Lower lobe of right lung (tissue), 2 donors: ENCODE results near the gene ENPP1. TPM values are rescaled to one million over a fixed set of nuclear protein-coding genes. Genes with fewer than 3 reads are reported as not detected.

Experiments used
- ATAC-seq, 2 donors: fragments of 200-7000 bp; cut with Tn5 transposase; one replicate each; pipeline ENCODE4 v1.9.1; 2020 to 2022; ENCODE audit warnings: mild to moderate bottlenecking in 2 of 2, moderate library complexity in 2 of 2
- DNase-seq: peaks from one replicate; pipeline ENCODE4 v3.0.0-alpha.2; 2020
- H3K27ac ChIP-seq: fragments of 200-600 bp; one replicate; pipeline ENCODE4 v1.8.0; 2022
- H3K27me3 ChIP-seq: fragments of 200-600 bp; one replicate; pipeline ENCODE4 v1.8.0; 2022; ENCODE audit warnings: low read depth
- H3K36me3 ChIP-seq: fragments of 200-600 bp; one replicate; pipeline ENCODE4 v1.8.0; 2022; ENCODE audit warnings: mild to moderate bottlenecking
- H3K4me1 ChIP-seq: fragments of 200-600 bp; one replicate; pipeline ENCODE4 v1.8.0; 2022
- H3K4me3 ChIP-seq: fragments of 200-600 bp; one replicate; pipeline ENCODE4 v1.8.0; 2022; ENCODE audit warnings: mild to moderate bottlenecking
- H3K9me3 ChIP-seq: fragments of 200-600 bp; one replicate; pipeline ENCODE4 v1.8.0; 2022
- CTCF ChIP-seq: fragments of 200-600 bp; IDR thresholded peaks from one replicate; pipeline ENCODE4 v1.8.0; 2022; ENCODE audit warnings: antibody characterized with exemption, mild to moderate bottlenecking
- intact Hi-C: fragments of 100-400 bp; cut with DNase I; formaldehyde crosslinking; loops from one replicate; pipeline ENCODE4 v1.11.0; 2022
- total RNA-seq: library from RNA; stranded (reverse); fragmentation: NEBNext Ultra II Directional; extraction: Animal tissue kit (Norgen Biotek cat#: 25700); gene quantifications from one replicate; pipeline ENCODE4 v1.2.1, GENCODE V29; 2021
- donor health status: DM: no; HTN: yes; CAD: no; lungs with severe emphysema.

Gene ENPP1
- total RNA-seq, 1 donor from 2014 or later: 3.3 TPM

- Histone ChIP-seq H3K36me3 (no peaks in the 10 kb centered on the region), H3K4me3 (no peak overlapping the region), H3K27ac (no peak overlapping the region), H3K27me3 (no peaks in the 10 kb centered on the region), H3K9me3 (no peaks in the 10 kb centered on the region), H3K4me1 (peaks cover 5% of the 10 kb centered on the region)
- no peak for TF ChIP-seq CTCF
- intact Hi-C loops: no loop called here
- DNase-seq (no peak), ATAC-seq (no peak)
Measured at GRCh38 chr6:131791476-131791875, 16.3 kb upstream of the ENPP1 start.

DNA sequence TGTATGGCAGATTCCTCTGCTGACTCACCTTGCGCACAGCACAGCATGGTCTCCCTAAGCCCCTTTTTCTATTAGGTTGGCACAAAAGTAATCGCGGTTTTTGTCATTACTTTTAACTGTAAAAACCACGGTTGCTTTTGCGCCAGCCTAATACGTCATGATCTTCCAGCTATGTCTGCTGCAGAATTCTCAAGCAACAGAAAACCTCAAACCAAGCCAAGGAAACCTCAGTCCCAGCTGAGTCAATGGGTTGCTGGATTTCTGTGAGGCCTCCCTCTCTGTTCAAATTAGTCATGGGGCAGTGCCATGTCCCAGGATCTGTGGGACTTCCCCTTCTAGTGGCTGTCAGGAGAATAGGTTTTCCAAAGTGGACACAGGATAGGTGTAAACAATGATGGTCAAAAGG is 15.7 kb upstream of the ENPP1 start:
- no peak for ATAC-seq
- no peak for TF ChIP-seq CTCF
- intact Hi-C loops: no loop called here
- Histone ChIP-seq H3K27me3 (no peaks in the 10 kb centered on the region), H3K36me3 (no peaks in the 10 kb centered on the region), H3K4me3 (no peak overlapping the region), H3K27ac (no peak overlapping the region), H3K9me3 (no peaks in the 10 kb centered on the region), H3K4me1 (peaks cover 5% of the 10 kb centered on the region)
- no peak for DNase-seq

- H3K36me3 ChIP-seq: no peaks in the 10 kb centered on the region
Measured at GRCh38 chr6:131795366-131795765, 12.5 kb upstream of the ENPP1 start.

DNA sequence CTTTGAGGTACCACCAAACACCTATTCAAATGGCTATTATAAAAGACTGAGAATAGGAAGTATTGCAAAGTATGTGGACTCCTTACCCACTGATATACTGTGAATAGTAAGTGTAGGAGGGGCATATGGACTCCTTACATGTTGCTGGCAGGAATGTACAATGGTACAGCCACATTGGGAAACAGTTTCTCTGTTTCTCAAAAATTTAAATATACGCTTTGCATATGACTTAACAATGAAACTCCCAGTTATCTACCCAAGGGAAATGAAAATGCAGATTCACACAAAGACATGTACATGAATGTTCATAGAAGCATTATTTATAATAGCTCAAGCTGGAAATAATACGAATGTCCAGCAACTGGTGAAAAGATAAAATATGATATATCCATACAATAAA is 5.5 kb upstream of the ENPP1 start:
- no peak overlapping the region for H3K27ac ChIP-seq
- intact Hi-C loops: no loop called here
- no peaks in the 10 kb centered on the region for H3K36me3 ChIP-seq
- ATAC-seq: no peak
- TF ChIP-seq CTCF: no peak
- no peak for DNase-seq
- peaks cover 5% of the 10 kb centered on the region for H3K4me1 ChIP-seq
- H3K9me3 ChIP-seq: no peaks in the 10 kb centered on the region
- no peak overlapping the region for H3K4me3 ChIP-seq
- H3K27me3 ChIP-seq: no peaks in the 10 kb centered on the region

More at GRCh38 chr6:131795366-131795765, 12.5 kb upstream of the ENPP1 start:
- H3K27ac ChIP-seq: no peak overlapping the region
- intact Hi-C loops: no loop called here
- no peak overlapping the region for H3K4me3 ChIP-seq
- no peaks in the 10 kb centered on the region for H3K9me3 ChIP-seq
- no peak for TF ChIP-seq CTCF
- H3K27me3 ChIP-seq: no peaks in the 10 kb centered on the region
- H3K4me1 ChIP-seq: no peaks in the 10 kb centered on the region
- ATAC-seq: no peak
- DNase-seq: no peak

DNA sequence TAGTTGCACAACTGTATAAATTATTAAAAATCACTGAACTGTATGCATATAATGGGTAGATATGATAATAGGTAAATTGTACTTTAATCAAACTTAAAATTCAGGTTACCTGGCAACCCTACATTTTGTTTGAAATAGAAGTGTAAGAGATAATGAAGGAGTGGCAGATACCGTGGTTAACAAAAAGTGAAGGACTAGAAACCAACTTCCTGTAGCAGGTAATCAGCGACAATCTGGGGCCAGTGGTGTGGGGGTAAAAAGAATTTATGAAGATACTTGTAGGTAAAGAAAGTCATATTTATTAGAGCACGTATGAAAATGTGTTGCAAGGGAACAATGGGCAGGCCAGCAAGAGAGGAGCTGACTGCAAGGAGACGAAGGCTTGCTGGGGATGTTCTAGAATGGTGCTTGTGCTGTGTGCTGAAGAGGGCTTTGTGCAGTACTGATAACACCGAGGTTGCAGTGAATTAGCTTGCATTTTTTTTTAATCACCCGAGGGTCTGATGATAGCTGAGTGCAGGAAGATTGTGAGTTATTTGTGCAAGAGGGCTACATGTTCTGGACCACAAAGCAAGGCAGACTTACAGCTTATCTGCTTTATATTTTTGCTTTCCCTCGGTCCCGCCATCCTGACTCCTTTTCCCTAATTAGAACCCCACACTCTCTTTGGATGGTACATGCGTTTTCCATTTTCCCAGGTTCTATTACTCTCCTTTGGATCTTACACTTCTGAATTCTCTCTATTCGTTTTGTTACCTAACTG is 4.6 kb upstream of the ENPP1 start:
- Histone ChIP-seq H3K27me3 (no peaks in the 10 kb centered on the region), H3K27ac (no peak overlapping the region), H3K4me1 (peaks cover 5% of the 10 kb centered on the region), H3K4me3 (no peak overlapping the region), H3K36me3 (no peaks in the 10 kb centered on the region), H3K9me3 (no peaks in the 10 kb centered on the region)
- DNase-seq (no peak), ATAC-seq (no peak)
- TF ChIP-seq CTCF: no peak
- intact Hi-C loops: no loop called here
